ENCODE measurements around the gene RGCC. TPM values are rescaled to one million over a fixed set of nuclear protein-coding genes. Genes with fewer than 3 reads are reported as not detected.

Gene RGCC
- total and polyA plus RNA-seq, 8 donors = 3.2 to 22.9 (median 7.8) TPM

GRCh38 chr13:41491436-41491835, 34.1 kb downstream of the RGCC start:
- no peak for ATAC-seq
- Histone ChIP-seq H3K27ac (no peak overlapping the region), H3K27me3 (no peaks in the 10 kb centered on the region), H3K4me3 (no peak overlapping the region), H3K36me3 (no peaks in the 10 kb centered on the region), H3K9me3 (no peaks in the 10 kb centered on the region), H3K4me1 (no peaks in the 10 kb centered on the region)
- no peak for TF ChIP-seq CTCF (IDR thresholded peaks at IDR 0.05)
- intact Hi-C loops (cut with DNase I) = no loop called here
- DNase-seq = no peak
- no peak for FAIRE-seq

GRCh38 chr13:41492432-41493260, 35.3 kb downstream of the RGCC start:
- Histone ChIP-seq H3K27ac (peak overlapping the region in 1 of 4 donors; percentile 33), H3K4me1 (no peaks in the 10 kb centered on the region), H3K36me3 (no peaks in the 10 kb centered on the region), H3K4me3 (no peak overlapping the region), H3K9me3 (no peaks in the 10 kb centered on the region), H3K27me3 (no peaks in the 10 kb centered on the region)
- ATAC-seq (peak in 2 of 4 donors; percentile 38 to 47), DNase-seq (no peak), FAIRE-seq (no peak)
- WGBS, 2 donors = 76 to 86% methylated on average over 4 of the region's 4 CpGs
- TF ChIP-seq CTCF (IDR thresholded peaks at IDR 0.05) = no peak
- intact Hi-C loops (cut with DNase I) = no loop called here

GRCh38 chr13:41494202-41494601, 36.9 kb downstream of the RGCC start:
- WGBS, 2 donors = 83 to 95% methylated on average over 6 of the region's 6 CpGs
- DNase-seq = no peak
- FAIRE-seq = no peak

GRCh38 chr13:41495044-41495443, 37.7 kb downstream of the RGCC start:
- Histone ChIP-seq H3K27ac (no peak overlapping the region), H3K27me3 (no peaks in the 10 kb centered on the region), H3K9me3 (no peaks in the 10 kb centered on the region), H3K36me3 (no peaks in the 10 kb centered on the region), H3K4me1 (no peaks in the 10 kb centered on the region), H3K4me3 (no peak overlapping the region)
- 5 to 6% methylated on average over 5 of the region's 5 CpGs for WGBS, 2 donors
- no peak for TF ChIP-seq CTCF (IDR thresholded peaks at IDR 0.05)
- FAIRE-seq (no peak), DNase-seq (no peak), ATAC-seq (no peak)
- intact Hi-C loops (cut with DNase I) = no loop called here

More at GRCh38 chr13:41494202-41494601, 36.9 kb downstream of the RGCC start:
- no peaks in the 10 kb centered on the region for H3K9me3 ChIP-seq
- H3K27me3 ChIP-seq = no peaks in the 10 kb centered on the region
- no peak overlapping the region for H3K4me3 ChIP-seq
- H3K36me3 ChIP-seq = no peaks in the 10 kb centered on the region
- H3K4me1 ChIP-seq = no peaks in the 10 kb centered on the region
- H3K27ac ChIP-seq = no peak overlapping the region
- no peak for ATAC-seq
- TF ChIP-seq CTCF (IDR thresholded peaks at IDR 0.05) = no peak
- intact Hi-C loops (cut with DNase I) = no loop called here
